HEK293T (cell line): ENCODE measurements around the gene ARHGEF16.

Experiments used
- CTCF ChIA-PET: fragments of 350-600 bp; formaldehyde crosslinking; extraction: SDS; loops from one replicate; lab custom pipeline; 2021; ENCODE audit warnings: antibody characterized with exemption, inconsistent platforms; lab: Yijun Ruan, JAX
- POLR2A ChIA-PET: fragments of 350-600 bp; formaldehyde crosslinking; extraction: SDS; loops from one replicate; lab custom pipeline; 2020; ENCODE audit warnings: antibody characterized with exemption, inconsistent platforms; lab: Yijun Ruan, JAX
- DNase-seq: peaks from one replicate; pipeline ENCODE4 v3.0.0; 2012; ENCODE audit warnings: mixed read lengths; ENCODE audit errors: extremely low spot score
- ARNT ChIP-seq: fragments of 450-650 bp; IDR thresholded peaks from 2 replicates; pipeline ENCODE4 v1.6.1; 2017; ENCODE audit warnings: mild to moderate bottlenecking
- BHLHE40 ChIP-seq: fragments of 450-650 bp; IDR thresholded peaks from 2 replicates; pipeline ENCODE4 v1.6.1; 2016; ENCODE audit warnings: mild to moderate bottlenecking, moderate library complexity, borderline replicate concordance
- CTBP1 ChIP-seq: fragments of 450-650 bp; IDR thresholded peaks from 2 replicates; pipeline ENCODE4 v1.6.1; 2016; ENCODE audit warnings: borderline replicate concordance
- ELF4 ChIP-seq: fragments of 450-650 bp; IDR thresholded peaks from 2 replicates; pipeline ENCODE4 v1.6.1; 2017; ENCODE audit warnings: antibody characterized with exemption
- FOXA1 ChIP-seq: fragments of 450-650 bp; IDR thresholded peaks from 2 replicates; pipeline ENCODE4 v1.6.1; 2016; ENCODE audit warnings: mild to moderate bottlenecking
- FOXK2 ChIP-seq: fragments of 450-650 bp; IDR thresholded peaks from 2 replicates; pipeline ENCODE4 v1.6.1; 2016; ENCODE audit warnings: mild to moderate bottlenecking
- FOXM1 ChIP-seq: fragments of 450-650 bp; IDR thresholded peaks from 2 replicates; pipeline ENCODE4 v1.6.1; 2017; ENCODE audit warnings: mild to moderate bottlenecking, borderline replicate concordance
- HDGF ChIP-seq: fragments of 450-650 bp; IDR thresholded peaks from 2 replicates; pipeline ENCODE4 v1.6.1; 2017; ENCODE audit warnings: antibody characterized with exemption, borderline replicate concordance
- L3MBTL2 ChIP-seq: fragments of 450-650 bp; conservative IDR thresholded peaks from 2 replicates; pipeline ENCODE4 v1.6.1; 2016; ENCODE audit warnings: mild to moderate bottlenecking
- LEF1 ChIP-seq: fragments of 450-650 bp; IDR thresholded peaks from 2 replicates; pipeline ENCODE4 v1.6.1; 2017; ENCODE audit warnings: mild to moderate bottlenecking, borderline replicate concordance
- NFRKB ChIP-seq: fragments of 450-650 bp; IDR thresholded peaks from 2 replicates; pipeline ENCODE4 v1.6.1; 2016; ENCODE audit warnings: mild to moderate bottlenecking, moderate library complexity
- PKNOX1 ChIP-seq: fragments of 450-650 bp; IDR thresholded peaks from 2 replicates; pipeline ENCODE4 v1.6.1; 2016
- SP1 ChIP-seq: fragments of 450-650 bp; IDR thresholded peaks from 2 replicates; pipeline ENCODE4 v1.6.1; 2017
- SUZ12 ChIP-seq: fragments of 450-650 bp; IDR thresholded peaks from 2 replicates; pipeline ENCODE4 v1.6.1; 2016; ENCODE audit warnings: mild to moderate bottlenecking
- TARDBP ChIP-seq: fragments of 450-650 bp; IDR thresholded peaks from 2 replicates; pipeline ENCODE4 v1.6.1; 2016
- ZNF384 ChIP-seq: fragments of 450-650 bp; IDR thresholded peaks from 2 replicates; pipeline ENCODE4 v1.6.1; 2016

ARHGEF16 gene

GRCh38 chr1:3507636-3508275 is 53.3 kb downstream of the ARHGEF16 start:
- DNase-seq: no peak
- TF ChIP-seq ZNF384: no peak
- no peak for TF ChIP-seq L3MBTL2
- TF ChIP-seq CTBP1: no peak
- no peak for TF ChIP-seq TARDBP
- TF ChIP-seq BHLHE40: no peak
- TF ChIP-seq ARNT: no peak
- TF ChIP-seq FOXK2: no peak
- no peak for TF ChIP-seq ELF4
- CTCF ChIA-PET: interaction anchor here (1.5 kb wide), 2 partner anchors 17 to 111 kb away, joined by 3 read pairs; no protein-coding TSS in a partner anchor
- POLR2A ChIA-PET: no interaction called here

- no peak for DNase-seq
- POLR2A ChIA-PET: no interaction called here
- CTCF ChIA-PET: no interaction called here
- no peak for TF ChIP-seq NFRKB
- TF ChIP-seq ARNT: no peak
- no peak for TF ChIP-seq FOXK2
Observed at GRCh38 chr1:3508757-3509415, 54.4 kb downstream of the ARHGEF16 start.

- ChIA-PET POLR2A (no interaction called here), CTCF (no interaction called here)
- no peak for TF ChIP-seq LEF1
- TF ChIP-seq FOXK2: no peak
- no peak for TF ChIP-seq FOXM1
- no peak for TF ChIP-seq L3MBTL2
- no peak for TF ChIP-seq NFRKB
- no peak for TF ChIP-seq CTBP1
- TF ChIP-seq FOXA1: no peak
- TF ChIP-seq SUZ12: no peak
- TF ChIP-seq BHLHE40: no peak
- TF ChIP-seq ELF4: no peak
- TF ChIP-seq TARDBP: no peak
- TF ChIP-seq ARNT: no peak
- TF ChIP-seq PKNOX1: no peak
- TF ChIP-seq SP1: no peak
- TF ChIP-seq HDGF: no peak
- no peak for DNase-seq
Observed at GRCh38 chr1:3509721-3510120, 55.3 kb downstream of the ARHGEF16 start.

GRCh38 chr1:3510136-3510955 is 55.9 kb downstream of the ARHGEF16 start:
- POLR2A ChIA-PET: no interaction called here
- CTCF ChIA-PET: no interaction called here

GRCh38 chr1:3510956-3511250 is 56.4 kb downstream of the ARHGEF16 start:
- POLR2A ChIA-PET: no interaction called here

More at GRCh38 chr1:3510136-3510955, 55.9 kb downstream of the ARHGEF16 start:
- TF ChIP-seq FOXM1: no peak
- no peak for TF ChIP-seq FOXK2
- TF ChIP-seq ELF4: no peak
- TF ChIP-seq HDGF: no peak
- no peak for TF ChIP-seq ZNF384
- TF ChIP-seq SUZ12: no peak
- TF ChIP-seq L3MBTL2: no peak
- TF ChIP-seq TARDBP: no peak
- no peak for TF ChIP-seq FOXA1
- no peak for TF ChIP-seq PKNOX1
- TF ChIP-seq NFRKB: no peak
- TF ChIP-seq SP1: no peak
- TF ChIP-seq ARNT: no peak
- TF ChIP-seq CTBP1: no peak
- TF ChIP-seq LEF1: no peak
- no peak for DNase-seq

More at GRCh38 chr1:3510956-3511250, 56.4 kb downstream of the ARHGEF16 start:
- CTCF ChIA-PET: no interaction called here
- no peak for TF ChIP-seq HDGF
- no peak for TF ChIP-seq FOXA1
- TF ChIP-seq FOXM1: no peak
- no peak for TF ChIP-seq SP1
- no peak for TF ChIP-seq CTBP1
- TF ChIP-seq ELF4: no peak
- TF ChIP-seq FOXK2: no peak
- TF ChIP-seq ARNT: no peak
- no peak for TF ChIP-seq NFRKB
- no peak for TF ChIP-seq TARDBP
- TF ChIP-seq PKNOX1: no peak
- TF ChIP-seq ZNF384: no peak
- TF ChIP-seq LEF1: no peak
- no peak for TF ChIP-seq BHLHE40
- TF ChIP-seq SUZ12: no peak
- TF ChIP-seq L3MBTL2: no peak
- DNase-seq: no peak
